Loucy (cell line): Measurements from ENCODE around the gene TRIP13.
"Not testable (repeated sequence)": the region's sequence is repeated elsewhere in the genome, so short reads cannot be mapped to it uniquely, and the experiment has no call there.

Experiments
- H2AFZ ChIP-seq: fragments of 200-600 bp; sonication (generic); 2 replicates; pipeline ENCODE4 v1.6.0; 2016; ENCODE audit warnings: antibody characterized with exemption, mild to moderate bottlenecking, low read length, moderate library complexity
- H3F3A ChIP-seq: fragments of 200-600 bp; 2 replicates; pipeline ENCODE4 v1.6.0; 2016; ENCODE audit warnings: antibody characterized with exemption, low read depth, mild to moderate bottlenecking
- H3K27me3 ChIP-seq: fragments of 200-600 bp; sonication (generic); 2 replicates; pipeline ENCODE4 v1.6.1; 2014; ENCODE audit warnings: low read length, mild to moderate bottlenecking; ENCODE audit not compliant: insufficient read depth, poor library complexity, severe bottlenecking
- H3K36me3 ChIP-seq: fragments of 200-600 bp; sonication (generic); 2 replicates; pipeline ENCODE4 v1.6.1; 2016; ENCODE audit warnings: low read length; ENCODE audit not compliant: insufficient read depth
- H3K4me1 ChIP-seq: fragments of 200-600 bp; sonication (generic); 2 replicates; pipeline ENCODE4 v1.5.1; 2014; ENCODE audit warnings: low read length, mild to moderate bottlenecking; ENCODE audit not compliant: insufficient read depth, poor library complexity, severe bottlenecking
- H3K4me2 ChIP-seq: fragments of 200-600 bp; sonication (generic); 2 replicates; pipeline ENCODE4 v1.6.0; 2014; ENCODE audit warnings: antibody characterized with exemption, low read length, low read depth, mild to moderate bottlenecking; ENCODE audit not compliant: poor library complexity, severe bottlenecking
- H3K4me3 ChIP-seq: fragments of 200-600 bp; sonication (generic); 2 replicates; pipeline ENCODE4 v1.5.1; 2014; ENCODE audit warnings: low read length, mild to moderate bottlenecking, mixed read lengths; ENCODE audit not compliant: poor library complexity, severe bottlenecking
- H3K79me2 ChIP-seq: fragments of 200-600 bp; sonication (generic); 2 replicates; pipeline ENCODE4 v1.6.1; 2014; ENCODE audit warnings: low read length; ENCODE audit not compliant: insufficient read depth
- H3K9ac ChIP-seq: fragments of 200-600 bp; sonication (generic); 2 replicates; pipeline ENCODE4 v1.6.0; 2014; ENCODE audit warnings: mild to moderate bottlenecking, low read depth, low read length, moderate library complexity; ENCODE audit not compliant: poor library complexity, severe bottlenecking
- H3K9me2 ChIP-seq: fragments of 200-600 bp; sonication (generic); replicated peaks from 2 replicates; pipeline ENCODE4 v1.6.1; 2016; ENCODE audit warnings: low read depth, low read length, mixed read lengths
- H3K9me3 ChIP-seq: fragments of 200-600 bp; sonication (generic); 2 replicates; pipeline ENCODE4 v1.6.1; 2014; ENCODE audit warnings: mild to moderate bottlenecking, antibody characterized with exemption, low read length, low read depth; ENCODE audit not compliant: insufficient read depth
- H4K20me1 ChIP-seq: fragments of 200-600 bp; sonication (generic); 2 replicates; pipeline ENCODE4 v1.6.0; 2014; ENCODE audit warnings: antibody characterized with exemption, low read length, mild to moderate bottlenecking; ENCODE audit not compliant: insufficient read depth, poor library complexity, severe bottlenecking
- CTCF ChIP-seq: fragments of 200-600 bp; sonication (generic); conservative IDR thresholded peaks from 2 replicates; pipeline ENCODE4 v1.5.1; 2014; ENCODE audit warnings: mild to moderate bottlenecking, antibody characterized with exemption, low read length
- EZH2phosphoT487 ChIP-seq: fragments of 200-600 bp; IDR thresholded peaks from 2 replicates; pipeline ENCODE4 v1.6.1; 2018; ENCODE audit warnings: antibody characterized with exemption, mild to moderate bottlenecking, moderate library complexity, borderline replicate concordance

Gene TRIP13, protein sequence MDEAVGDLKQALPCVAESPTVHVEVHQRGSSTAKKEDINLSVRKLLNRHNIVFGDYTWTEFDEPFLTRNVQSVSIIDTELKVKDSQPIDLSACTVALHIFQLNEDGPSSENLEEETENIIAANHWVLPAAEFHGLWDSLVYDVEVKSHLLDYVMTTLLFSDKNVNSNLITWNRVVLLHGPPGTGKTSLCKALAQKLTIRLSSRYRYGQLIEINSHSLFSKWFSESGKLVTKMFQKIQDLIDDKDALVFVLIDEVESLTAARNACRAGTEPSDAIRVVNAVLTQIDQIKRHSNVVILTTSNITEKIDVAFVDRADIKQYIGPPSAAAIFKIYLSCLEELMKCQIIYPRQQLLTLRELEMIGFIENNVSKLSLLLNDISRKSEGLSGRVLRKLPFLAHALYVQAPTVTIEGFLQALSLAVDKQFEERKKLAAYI

GRCh38 chr5:892394-893136 is at the start of gene TRIP13, which contains the start of gene BRD9:
TSS of gene TRIP13 (plus strand) at chr5:892884. CDS start at chr5:892999, 115 bp downstream.
TSS of gene BRD9 (minus strand) at chr5:892801. CDS start at chr5:892657, 144 bp downstream.
- Histone ChIP-seq H3K9me3 (no peaks in the 10 kb centered on the region), H3K4me2 (peak within 1 kb of the TSS; percentile 100), H3K36me3 (peaks cover 18% of the 10 kb centered on the region; the same call in 1 of the 2 replicates), H3K9ac (peak within 1 kb of the TSS; percentile 97), H3K27me3 (no peaks in the 10 kb centered on the region), H4K20me1 (peaks cover 9% of the 10 kb centered on the region), H3K79me2 (peaks cover 70% of the 10 kb centered on the region), H3K9me2 (no peaks in the 10 kb centered on the region), H2AFZ (peak within 1 kb of the TSS; percentile 85), H3K4me1 (peaks cover 61% of the 10 kb centered on the region), H3F3A (no peaks in the 10 kb centered on the region), H3K4me3 (peak within 1 kb of the TSS; percentile 99)
- TF ChIP-seq CTCF: no peak
- no peak for TF ChIP-seq EZH2phosphoT487

GRCh38 chr5:843371-843770 is 49.3 kb upstream of the TRIP13 start:
- not testable (repeated sequence) for H3K36me3 ChIP-seq, H3K4me2 ChIP-seq, H3K9me2 ChIP-seq, H3K27me3 ChIP-seq, H4K20me1 ChIP-seq, H3K4me3 ChIP-seq, H3K9me3 ChIP-seq, H2AFZ ChIP-seq, H3F3A ChIP-seq, H3K79me2 ChIP-seq, H3K4me1 ChIP-seq, H3K9ac ChIP-seq

- H3K36me3 ChIP-seq, H3K9me3 ChIP-seq, H3F3A ChIP-seq, H3K4me2 ChIP-seq, H3K4me3 ChIP-seq, H4K20me1 ChIP-seq, H3K9ac ChIP-seq, H3K79me2 ChIP-seq, H3K4me1 ChIP-seq, H2AFZ ChIP-seq, H3K27me3 ChIP-seq, H3K9me2 ChIP-seq: not testable (repeated sequence)
These were observed 48.8 kb upstream of the TRIP13 start for GRCh38 chr5:843926-844325.

DNA sequence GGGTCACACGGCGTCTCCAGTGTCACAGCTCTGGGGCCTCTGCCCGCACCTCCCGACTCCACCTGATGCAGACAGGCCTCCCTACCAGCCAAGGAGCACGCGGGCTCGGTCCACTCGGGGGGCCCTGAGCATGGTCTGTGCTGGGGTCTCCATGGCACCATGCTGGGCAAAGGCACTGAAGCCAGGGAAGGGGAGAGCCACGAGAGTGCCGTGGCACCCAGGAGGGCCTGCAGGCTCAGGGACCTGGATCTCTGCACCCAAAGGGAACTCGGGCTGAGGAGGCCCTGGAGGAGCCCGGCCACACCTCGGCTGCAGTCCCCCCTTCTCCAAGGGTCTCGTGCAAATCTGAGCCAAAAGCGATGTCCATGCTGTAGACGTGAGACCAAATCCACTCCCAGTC is 48.3 kb upstream of the TRIP13 start:
- not testable (repeated sequence) for H3F3A ChIP-seq, H3K36me3 ChIP-seq, H4K20me1 ChIP-seq, H3K79me2 ChIP-seq, H3K9me2 ChIP-seq, H2AFZ ChIP-seq, H3K27me3 ChIP-seq, H3K9me3 ChIP-seq, H3K4me2 ChIP-seq, H3K4me1 ChIP-seq, H3K4me3 ChIP-seq, H3K9ac ChIP-seq

GRCh38 chr5:845031-845675 is 47.5 kb upstream of the TRIP13 start:
- H3K4me3 ChIP-seq, H3F3A ChIP-seq, H3K27me3 ChIP-seq, H3K4me1 ChIP-seq, H4K20me1 ChIP-seq, H3K36me3 ChIP-seq, H3K79me2 ChIP-seq, H3K9ac ChIP-seq, H2AFZ ChIP-seq, H3K4me2 ChIP-seq, H3K9me2 ChIP-seq, H3K9me3 ChIP-seq: not testable (repeated sequence)
